B cell (primary cell): ENCODE data around the gene KRTAP10-2. TPM values are rescaled to one million over a fixed set of nuclear protein-coding genes. Genes with fewer than 3 reads are reported as not detected.

Source experiments
- ATAC-seq: fragments of 200-7000 bp; cut with Tn5 transposase; one replicate; pipeline ENCODE4 v1.10.0; 2021; ENCODE audit warnings: low read depth, mild to moderate bottlenecking, moderate number of reproducible peaks, moderate library complexity
- CTCF ChIA-PET: fragments of 350-600 bp; sonication (Branson Sonifier 250); formaldehyde crosslinking; loops from one replicate; lab custom pipeline; 2021; ENCODE audit warnings: antibody characterized with exemption, inconsistent platforms; lab: Charles Lee
- POLR2A ChIA-PET: fragments of 350-600 bp; sonication (Branson Sonifier 250); formaldehyde crosslinking; loops from one replicate; lab custom pipeline; 2021; ENCODE audit warnings: antibody characterized with exemption; lab: Charles Lee
- DNase-seq: peaks from one replicate; pipeline ENCODE4 v3.0.0; 2013
- H2AFZ ChIP-seq: 2 replicates; pipeline ENCODE4 v1.6.1; 2012; ENCODE audit warnings: mild to moderate bottlenecking, low read depth, low read length; ENCODE audit not compliant: insufficient read depth, poor library complexity, severe bottlenecking
- H3K27ac ChIP-seq, 2 donors: 1 replicate in 1 of 2; 2 replicates in 1 of 2; pipeline ENCODE4 v1.5.1; 2012 to 2013; ENCODE audit warnings: low read length in 2 of 2, mild to moderate bottlenecking in 2 of 2, moderate library complexity in 1 of 2
- H3K27me3 ChIP-seq, 4 experiments: fragments of 200-600 bp in 1 of 4; sonication (generic) in 1 of 4; replicated peaks in 1 of 4; 1 replicate in 2 of 4; 2 replicates in 2 of 4; pipeline versions ENCODE4 v1.6.1 to v1.7.0; 2013 to 2016; ENCODE audit warnings: low read length in 3 of 4, mild to moderate bottlenecking in 2 of 4, mixed read lengths in 1 of 4, moderate library complexity in 1 of 4; ENCODE audit not compliant: insufficient read depth in 4 of 4, control insufficient read depth in 3 of 4; ENCODE audit errors: control extremely low read depth in 1 of 4
- H3K36me3 ChIP-seq, 2 experiments: replicated peaks in 1 of 2; 1 replicate in 1 of 2; 2 replicates in 1 of 2; pipeline versions ENCODE4 v1.6.1 to v1.7.1; 2013; ENCODE audit warnings: low read length in 1 of 2; ENCODE audit not compliant: insufficient read depth in 2 of 2, control insufficient read depth in 1 of 2; ENCODE audit errors: control extremely low read depth in 1 of 2, extremely low read depth in 1 of 2
- H3K4me1 ChIP-seq, 2 donors: fragments of 200-600 bp in 1 of 2; sonication (generic) in 1 of 2; 1 replicate in 1 of 2; 2 replicates in 1 of 2; pipeline versions ENCODE4 v1.5.1 to v1.6.1; 2013 to 2017; ENCODE audit warnings: low read length in 2 of 2; ENCODE audit not compliant: control insufficient read depth in 2 of 2, insufficient read depth in 2 of 2
- H3K4me2 ChIP-seq: replicated peaks from 2 replicates; pipeline ENCODE3; 2012; ENCODE audit warnings: mild to moderate bottlenecking, low read depth, low read length; ENCODE audit not compliant: poor library complexity, severe bottlenecking
- H3K4me3 ChIP-seq, 5 experiments: fragments of 200-600 bp in 1 of 5; sonication (generic) in 1 of 5; 1 replicate in 3 of 5; 2 replicates in 2 of 5; pipeline versions ENCODE4 v1.5.1 to v1.7.0; 2011 to 2016; ENCODE audit warnings: low read length in 4 of 5, mild to moderate bottlenecking in 4 of 5, low read depth in 2 of 5, control low read depth in 1 of 5, moderate library complexity in 1 of 5; ENCODE audit not compliant: insufficient read depth in 1 of 5; ENCODE audit errors: control extremely low read depth in 1 of 5, extremely low read depth in 1 of 5
- H3K79me2 ChIP-seq: fragments of 200-600 bp; sonication (generic); one replicate; pipeline ENCODE4 v1.6.0; 2016; ENCODE audit warnings: low read length; ENCODE audit not compliant: control insufficient read depth, insufficient read depth
- H3K9ac ChIP-seq: fragments of 200-600 bp; sonication (generic); 2 replicates; pipeline ENCODE4 v1.6.1; 2017; ENCODE audit warnings: mild to moderate bottlenecking, low read length, moderate library complexity
- H3K9me3 ChIP-seq, 3 donors: one replicate each; pipeline versions ENCODE4 v1.6.1 to v1.7.1; 2013; ENCODE audit warnings: low read length in 2 of 3; ENCODE audit not compliant: control insufficient read depth in 2 of 3, insufficient read depth in 1 of 3; ENCODE audit errors: control extremely low read depth in 1 of 3
- H4K20me1 ChIP-seq: 2 replicates; pipeline ENCODE4 v1.6.0; 2012; ENCODE audit warnings: mild to moderate bottlenecking, low read length; ENCODE audit not compliant: insufficient read depth, control insufficient read depth, poor library complexity, severe bottlenecking
- H3K27ac Mint-ChIP-seq: one replicate; pipeline ENCODE4 v1.8.0; 2021; ENCODE audit warnings: mixed read lengths
- H3K27me3 Mint-ChIP-seq: one replicate; pipeline ENCODE4 v1.8.0; 2021; ENCODE audit warnings: mixed read lengths
- H3K4me1 Mint-ChIP-seq: one replicate; pipeline ENCODE4 v1.8.0; 2021; ENCODE audit warnings: mixed read lengths
- H3K4me3 Mint-ChIP-seq: one replicate; pipeline ENCODE4 v1.8.0; 2021; ENCODE audit warnings: mixed read lengths
- H3K9me3 Mint-ChIP-seq: one replicate; pipeline ENCODE4 v1.8.0; 2022; ENCODE audit warnings: mixed read lengths; ENCODE audit not compliant: insufficient read depth
- EZH2 ChIP-seq: IDR thresholded peaks from 2 replicates; pipeline ENCODE4 v1.6.1; 2012; ENCODE audit warnings: borderline replicate concordance, low read depth, mild to moderate bottlenecking, moderate library complexity, low read length; ENCODE audit not compliant: insufficient read depth, poor library complexity, severe bottlenecking
- WGBS: methylation state at CpG from one replicate; pipeline ENCODE4 v1.1.5; 2013; ENCODE audit warnings: missing lambda C conversion rate; ENCODE audit not compliant: insufficient coverage; 5-methylcytosine and 5-hydroxymethylcytosine counted together
- intact Hi-C: fragments of 100-400 bp; cut with micrococcal nuclease; formaldehyde crosslinking; loops from one replicate; pipeline ENCODE4 v1.10.0; 2022
- polyA plus RNA-seq: library from polyadenylated mRNA; depleted of rRNA; stranded (reverse); fragments of >200 nt; gene quantifications from 2 replicates; pipeline ENCODE4 v1.2.3, GENCODE V29; 2012
- total RNA-seq, 2 donors: library from RNA; stranded (reverse); fragments of 120-200 nt in 1 of 2; gene quantifications; 1 replicate in 1 of 2; 2 replicates in 1 of 2; pipeline versions ENCODE4 v1.2.3 to v1.2.4, GENCODE V29; 2013 to 2022
- TF ChIP-seq, protein P1 (sequence below): fragments of 200-600 bp; IDR thresholded peaks from one replicate; pipeline ENCODE4 v1.8.0; 2022; ENCODE audit warnings: antibody characterized with exemption, mild to moderate bottlenecking

Gene KRTAP10-2
- total and polyA plus RNA-seq, 2 donors (not counting 1 experiment from before 2014, with no cell fraction given), result not detected

GRCh38 chr21:44519346-44520325, 31.7 kb downstream of the KRTAP10-2 start:
- H3K36me3 ChIP-seq, result no peaks in the 10 kb centered on the region
- no peak overlapping the region for H3K9ac ChIP-seq
- H3K79me2 ChIP-seq, result no peaks in the 10 kb centered on the region
- H4K20me1 ChIP-seq, result no peaks in the 10 kb centered on the region
- H3K9me3 ChIP-seq, result peaks cover 0 to 6% (median 0%) of the 10 kb centered on the region in 3 donors
- no peak overlapping the region for H3K27ac Mint-ChIP-seq
- H3K27ac ChIP-seq, result no peak overlapping the region
- 93% methylated on average over 26 of the region's 28 CpGs for WGBS
- peaks cover 0 to 5% (median 0%) of the 10 kb centered on the region in 4 experiments for H3K27me3 ChIP-seq
- intact Hi-C loops, result no loop called here
- TF ChIP-seq, protein P1, sequence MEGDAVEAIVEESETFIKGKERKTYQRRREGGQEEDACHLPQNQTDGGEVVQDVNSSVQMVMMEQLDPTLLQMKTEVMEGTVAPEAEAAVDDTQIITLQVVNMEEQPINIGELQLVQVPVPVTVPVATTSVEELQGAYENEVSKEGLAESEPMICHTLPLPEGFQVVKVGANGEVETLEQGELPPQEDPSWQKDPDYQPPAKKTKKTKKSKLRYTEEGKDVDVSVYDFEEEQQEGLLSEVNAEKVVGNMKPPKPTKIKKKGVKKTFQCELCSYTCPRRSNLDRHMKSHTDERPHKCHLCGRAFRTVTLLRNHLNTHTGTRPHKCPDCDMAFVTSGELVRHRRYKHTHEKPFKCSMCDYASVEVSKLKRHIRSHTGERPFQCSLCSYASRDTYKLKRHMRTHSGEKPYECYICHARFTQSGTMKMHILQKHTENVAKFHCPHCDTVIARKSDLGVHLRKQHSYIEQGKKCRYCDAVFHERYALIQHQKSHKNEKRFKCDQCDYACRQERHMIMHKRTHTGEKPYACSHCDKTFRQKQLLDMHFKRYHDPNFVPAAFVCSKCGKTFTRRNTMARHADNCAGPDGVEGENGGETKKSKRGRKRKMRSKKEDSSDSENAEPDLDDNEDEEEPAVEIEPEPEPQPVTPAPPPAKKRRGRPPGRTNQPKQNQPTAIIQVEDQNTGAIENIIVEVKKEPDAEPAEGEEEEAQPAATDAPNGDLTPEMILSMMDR, result no peak
- no peak for TF ChIP-seq EZH2
- H3K4me1 ChIP-seq, result no peaks in the 10 kb centered on the region
- DNase-seq (no peak), ATAC-seq (no peak)
- ChIA-PET CTCF (no interaction called here), POLR2A (no interaction called here)
- H2AFZ ChIP-seq, result no peak overlapping the region
- H3K9me3 Mint-ChIP-seq, result no peaks in the 10 kb centered on the region
- H3K27me3 Mint-ChIP-seq, result peaks cover 4% of the 10 kb centered on the region
- no peaks in the 10 kb centered on the region for H3K4me1 Mint-ChIP-seq
- no peak overlapping the region for H3K4me3 ChIP-seq
- no peak overlapping the region for H3K4me3 Mint-ChIP-seq
- H3K4me2 ChIP-seq, result no peak overlapping the region

DNA sequence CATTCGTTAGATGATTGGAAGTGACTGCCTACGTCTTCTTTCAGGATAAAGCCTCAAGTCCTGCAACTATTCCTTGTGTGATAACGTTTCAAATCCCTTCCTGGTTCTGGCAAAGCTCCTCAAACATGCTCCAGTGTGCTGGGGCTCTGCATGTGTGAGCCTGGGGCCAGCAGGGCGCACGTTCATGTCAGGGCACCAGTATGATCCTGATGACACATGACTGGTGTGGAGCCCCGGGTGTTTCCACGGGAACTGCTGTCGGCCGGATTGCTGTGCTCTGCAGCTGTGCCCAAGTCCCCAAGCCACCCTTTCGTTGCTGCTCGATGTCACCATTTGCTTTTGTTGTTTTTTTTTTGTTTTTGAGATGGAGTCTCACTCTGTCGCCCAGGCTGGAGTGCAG, 32.6 kb downstream of the KRTAP10-2 start:
- Histone ChIP-seq H3K4me2 (no peak overlapping the region), H3K4me1 (no peaks in the 10 kb centered on the region), H3K27ac (no peak overlapping the region), H3K27me3 (peaks cover 0 to 5% (median 0%) of the 10 kb centered on the region in 4 experiments), H4K20me1 (no peaks in the 10 kb centered on the region), H3K4me3 (no peak overlapping the region), H3K9ac (no peak overlapping the region), H2AFZ (no peak overlapping the region), H3K9me3 (peaks cover 0 to 6% (median 0%) of the 10 kb centered on the region in 3 donors), H3K36me3 (no peaks in the 10 kb centered on the region), H3K79me2 (no peaks in the 10 kb centered on the region)
- no peak for TF ChIP-seq EZH2
- TF ChIP-seq, protein P1, result no peak
- 86% methylated on average over 8 of the region's 12 CpGs for WGBS
- Mint-ChIP-seq H3K4me3 (no peak overlapping the region), H3K9me3 (no peaks in the 10 kb centered on the region), H3K27ac (no peak overlapping the region), H3K27me3 (peaks cover 4% of the 10 kb centered on the region), H3K4me1 (no peaks in the 10 kb centered on the region)
- POLR2A ChIA-PET, result no interaction called here
- DNase-seq, result no peak
- intact Hi-C loops, result no loop called here
- no peak for ATAC-seq
- CTCF ChIA-PET, result no interaction called here
